ENCODE results near the gene CTSE. TPM values are rescaled to one million over a fixed set of nuclear protein-coding genes. Genes with fewer than 3 reads are reported as not detected.
"Not testable (repeated sequence)": the region's sequence is repeated elsewhere in the genome, so short reads cannot be mapped to it uniquely, and the experiment has no call there.

Gene CTSE
- total and polyA plus RNA-seq, 9 donors: 0.13 to 1.1 (median 0.80) TPM; not detected in 4

GRCh38 chr1:206052231-206052865 is 28.7 kb upstream of the CTSE start:
- H3K36me3 ChIP-seq; H3K4me3 ChIP-seq; H3K27me3 ChIP-seq; H3K9me3 ChIP-seq; intact Hi-C loops (cut with DNase I); DNase-seq; H3K4me1 ChIP-seq (ENCODE audit: insufficient read depth); H3K27ac ChIP-seq: not testable (repeated sequence)
- 96 to 98% (median 98%) methylated on average over 6 of the region's 8 CpGs for WGBS, 3 donors

DNA sequence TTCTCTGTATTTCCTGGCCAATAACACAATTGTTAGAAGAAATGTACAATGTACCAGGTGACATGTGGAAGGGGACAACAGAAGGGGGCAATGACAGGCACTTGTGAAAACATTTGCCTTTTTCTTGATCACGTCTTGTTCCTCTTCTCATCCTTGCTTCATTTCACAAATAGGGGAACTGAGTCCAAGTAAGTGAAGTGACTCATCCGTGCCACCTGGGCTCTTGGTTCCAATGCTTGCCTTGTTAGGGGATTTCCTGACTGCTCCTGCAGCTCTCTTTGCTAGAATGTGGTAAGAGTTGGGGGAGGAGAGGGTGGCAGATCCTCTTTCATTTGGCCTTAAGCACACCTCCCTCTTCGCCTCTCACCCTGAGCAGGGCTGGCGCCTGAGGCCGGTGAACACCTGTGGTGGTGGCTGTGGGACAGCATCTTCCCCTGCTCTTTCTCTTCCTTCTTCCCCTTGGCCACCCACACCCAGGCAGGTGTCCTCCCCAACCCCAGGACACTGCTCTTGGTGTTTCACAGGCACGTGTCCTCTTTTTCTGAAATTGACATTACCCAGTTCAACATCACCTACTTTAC is 27.1 kb upstream of the CTSE start:
- TF ChIP-seq EP300 (IDR thresholded peaks at IDR 0.05) (no peak), POLR2A (IDR thresholded peaks at IDR 0.05) (no peak)
- DNase-seq: no peak
- H3K27ac ChIP-seq: no peak overlapping the region
- H3K4me1 ChIP-seq (ENCODE audit: insufficient read depth): no peaks in the 10 kb centered on the region
- no peaks in the 10 kb centered on the region for H3K36me3 ChIP-seq
- H3K4me3 ChIP-seq: no peak overlapping the region
- intact Hi-C loops (cut with DNase I): no loop called here
- WGBS, 3 donors: 84 to 88% (median 86%) methylated on average over 6 of the region's 6 CpGs
- H3K27me3 ChIP-seq: no peaks in the 10 kb centered on the region
- no peaks in the 10 kb centered on the region for H3K9me3 ChIP-seq

- Histone ChIP-seq H3K9me3 (no peaks in the 10 kb centered on the region), H3K36me3 (no peaks in the 10 kb centered on the region), H3K27ac (no peak overlapping the region), H3K27me3 (no peaks in the 10 kb centered on the region), H3K4me1 (ENCODE audit: insufficient read depth) (no peaks in the 10 kb centered on the region), H3K4me3 (no peak overlapping the region)
- no peak for DNase-seq
- WGBS, 3 donors: 88 to 92% (median 90%) methylated on average over 3 of the region's 3 CpGs
- TF ChIP-seq POLR2A (IDR thresholded peaks at IDR 0.05) (no peak), EP300 (IDR thresholded peaks at IDR 0.05) (no peak), CTCF (IDR thresholded peaks at IDR 0.05) (no peak)
- intact Hi-C loops (cut with DNase I): no loop called here
Measured at GRCh38 chr1:206049919-206050600, 26.4 kb upstream of the CTSE start.

DNA sequence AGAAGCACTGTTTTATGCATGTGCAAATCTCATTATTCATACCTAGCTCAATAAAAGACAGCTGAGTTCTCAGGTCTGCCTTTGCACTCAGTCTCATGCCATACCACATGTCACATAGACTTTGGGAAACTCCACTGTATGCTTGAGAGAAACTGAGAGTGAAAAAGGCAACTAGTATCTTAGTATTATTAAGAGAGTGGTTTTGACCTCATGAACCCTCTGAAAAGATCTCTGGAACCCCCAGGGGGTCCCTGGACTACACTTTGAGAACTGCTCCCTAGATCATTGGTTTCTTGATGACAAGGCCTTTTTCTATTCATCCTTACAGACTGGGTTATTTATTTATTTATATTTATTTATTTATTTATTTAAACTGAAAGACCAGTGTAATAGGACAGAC is 25.6 kb upstream of the CTSE start:
- Histone ChIP-seq H3K36me3 (no peaks in the 10 kb centered on the region), H3K9me3 (no peaks in the 10 kb centered on the region), H3K27me3 (no peaks in the 10 kb centered on the region), H3K4me1 (ENCODE audit: insufficient read depth) (no peaks in the 10 kb centered on the region), H3K27ac (no peak overlapping the region), H3K4me3 (no peak overlapping the region)
- DNase-seq: no peak
- intact Hi-C loops (cut with DNase I): no loop called here
- TF ChIP-seq EP300 (IDR thresholded peaks at IDR 0.05) (no peak), CTCF (IDR thresholded peaks at IDR 0.05) (no peak), POLR2A (IDR thresholded peaks at IDR 0.05) (no peak)

DNA sequence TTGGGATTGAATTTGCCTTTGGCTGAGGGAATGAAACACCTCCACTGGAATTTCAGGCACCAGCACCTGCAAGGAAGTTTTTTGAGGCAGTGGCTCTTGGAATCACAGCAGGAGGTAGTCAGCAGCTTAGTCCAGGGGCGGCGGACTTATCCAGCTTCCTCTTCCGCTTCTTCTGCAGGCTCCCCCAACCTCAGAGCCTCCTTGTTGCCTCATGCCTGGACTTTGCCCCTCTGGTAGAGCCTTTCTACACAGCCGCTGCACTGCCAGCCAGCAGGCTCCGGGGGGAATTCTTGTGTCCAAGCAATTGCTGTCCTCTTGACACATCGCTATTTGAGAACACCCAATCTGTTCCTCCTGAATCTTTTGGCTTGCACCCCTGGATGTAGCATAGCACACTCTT is 24.9 kb upstream of the CTSE start:
- Histone ChIP-seq H3K27me3 (no peaks in the 10 kb centered on the region), H3K9me3 (no peaks in the 10 kb centered on the region), H3K27ac (no peak overlapping the region), H3K36me3 (no peaks in the 10 kb centered on the region), H3K4me1 (ENCODE audit: insufficient read depth) (no peaks in the 10 kb centered on the region), H3K4me3 (no peak overlapping the region)
- WGBS, 3 donors: 86 to 92% (median 88%) methylated on average over 6 of the region's 6 CpGs
- no peak for TF ChIP-seq EP300 (IDR thresholded peaks at IDR 0.05)
- no peak for TF ChIP-seq CTCF (IDR thresholded peaks at IDR 0.05)
- TF ChIP-seq POLR2A (IDR thresholded peaks at IDR 0.05): no peak
- no peak for DNase-seq
- intact Hi-C loops (cut with DNase I): no loop called here

All from ovary (tissue), 9 donors.